Trophoblast cell (in vitro differentiated cells and primary cell): ENCODE measurements around the gene EHD3.

Experiments
- DNase-seq, 2 donors: peaks; one replicate each; pipeline ENCODE4 v3.0.0-alpha.2; 2016
- H2AFZ ChIP-seq: 2 replicates; pipeline ENCODE4 v1.6.1; 2013; ENCODE audit warnings: low read length, moderate library complexity, mild to moderate bottlenecking; ENCODE audit not compliant: insufficient read depth, poor library complexity
- H2AK5ac ChIP-seq: 2 replicates; pipeline ENCODE4 v1.6.1; 2013; ENCODE audit warnings: mild to moderate bottlenecking, low read length
- H2BK120ac ChIP-seq: 2 replicates; pipeline ENCODE4 v1.6.1; 2013; ENCODE audit warnings: low read length, mild to moderate bottlenecking, moderate library complexity; ENCODE audit not compliant: insufficient read depth, poor library complexity
- H2BK12ac ChIP-seq: 2 replicates; pipeline ENCODE4 v1.6.1; 2013; ENCODE audit warnings: mild to moderate bottlenecking, low read length, moderate library complexity
- H2BK5ac ChIP-seq: 2 replicates; pipeline ENCODE4 v1.6.1; 2013; ENCODE audit warnings: low read length, low read depth, moderate library complexity, mild to moderate bottlenecking; ENCODE audit not compliant: poor library complexity
- H3K14ac ChIP-seq: 2 replicates; pipeline ENCODE4 v1.6.1; 2013; ENCODE audit warnings: mild to moderate bottlenecking, low read length
- H3K18ac ChIP-seq: 2 replicates; pipeline ENCODE4 v1.6.1; 2013; ENCODE audit warnings: mild to moderate bottlenecking, low read length
- H3K23ac ChIP-seq: 2 replicates; pipeline ENCODE4 v1.6.1; 2013; ENCODE audit warnings: low read length
- H3K27ac ChIP-seq: 2 replicates; pipeline ENCODE4 v1.5.1; 2013; ENCODE audit warnings: low read depth, mild to moderate bottlenecking, inconsistent platforms, low read length, moderate library complexity
- H3K27me3 ChIP-seq: 2 replicates; pipeline ENCODE4 v1.6.1; 2013; ENCODE audit warnings: inconsistent platforms, mild to moderate bottlenecking, low read length, moderate library complexity; ENCODE audit not compliant: insufficient read depth
- H3K36me3 ChIP-seq, 2 experiments: 1 replicate in 1 of 2; 2 replicates in 1 of 2; pipeline ENCODE4 v1.6.1; 2013; ENCODE audit warnings: low read length in 2 of 2, mild to moderate bottlenecking in 2 of 2, moderate library complexity in 1 of 2; ENCODE audit not compliant: insufficient read depth in 2 of 2, control insufficient read depth in 1 of 2
- H3K4ac ChIP-seq: 2 replicates; pipeline ENCODE4 v1.6.1; 2013; ENCODE audit warnings: low read depth, mild to moderate bottlenecking, low read length, moderate library complexity
- H3K4me1 ChIP-seq, 2 experiments: 1 replicate in 1 of 2; 2 replicates in 1 of 2; pipeline ENCODE4 v1.6.1; 2013; ENCODE audit warnings: low read length in 2 of 2, mild to moderate bottlenecking in 2 of 2, moderate library complexity in 1 of 2; ENCODE audit not compliant: insufficient read depth in 2 of 2, control insufficient read depth in 1 of 2
- H3K4me2 ChIP-seq: 2 replicates; pipeline ENCODE4 v1.6.1; 2013; ENCODE audit warnings: inconsistent platforms, mild to moderate bottlenecking, low read length, moderate library complexity
- H3K4me3 ChIP-seq: 2 replicates; pipeline ENCODE4 v1.5.1; 2013; ENCODE audit warnings: mild to moderate bottlenecking, low read depth, low read length, inconsistent platforms
- H3K79me1 ChIP-seq: one replicate; pipeline ENCODE4 v1.6.1; 2013; ENCODE audit warnings: low read length
- H3K79me2 ChIP-seq: 2 replicates; pipeline ENCODE4 v1.6.1; 2013; ENCODE audit warnings: low read length, mild to moderate bottlenecking; ENCODE audit not compliant: control insufficient read depth, insufficient read depth, poor library complexity
- H3K9ac ChIP-seq: 2 replicates; pipeline ENCODE4 v1.6.1; 2013; ENCODE audit warnings: mild to moderate bottlenecking, low read length
- H3K9me3 ChIP-seq: 2 replicates; pipeline ENCODE4 v1.6.1; 2013; ENCODE audit warnings: low read depth, mild to moderate bottlenecking, control low read depth, inconsistent platforms, low read length; ENCODE audit not compliant: insufficient read depth
- H4K12ac ChIP-seq: 2 replicates; pipeline ENCODE4 v1.6.1; 2013; ENCODE audit warnings: low read depth, mild to moderate bottlenecking, low read length, moderate library complexity
- H4K8ac ChIP-seq: 2 replicates; pipeline ENCODE4 v1.6.1; 2013; ENCODE audit warnings: low read depth, mild to moderate bottlenecking, low read length, moderate library complexity
- H4K91ac ChIP-seq: one replicate; pipeline ENCODE4 v1.6.1; 2013; ENCODE audit warnings: low read depth, mild to moderate bottlenecking, low read length, moderate library complexity
- WGBS: extraction: QIAGEN DNeasy Blood & Tissue Kit; methylation state at CpG from one replicate; pipeline ENCODE4 v1.1.7; 2013; ENCODE audit warnings: missing lambda C conversion rate; ENCODE audit not compliant: insufficient read length, insufficient coverage; ENCODE audit errors: extremely low coverage; 5-methylcytosine and 5-hydroxymethylcytosine counted together

The EHD3 gene

DNA sequence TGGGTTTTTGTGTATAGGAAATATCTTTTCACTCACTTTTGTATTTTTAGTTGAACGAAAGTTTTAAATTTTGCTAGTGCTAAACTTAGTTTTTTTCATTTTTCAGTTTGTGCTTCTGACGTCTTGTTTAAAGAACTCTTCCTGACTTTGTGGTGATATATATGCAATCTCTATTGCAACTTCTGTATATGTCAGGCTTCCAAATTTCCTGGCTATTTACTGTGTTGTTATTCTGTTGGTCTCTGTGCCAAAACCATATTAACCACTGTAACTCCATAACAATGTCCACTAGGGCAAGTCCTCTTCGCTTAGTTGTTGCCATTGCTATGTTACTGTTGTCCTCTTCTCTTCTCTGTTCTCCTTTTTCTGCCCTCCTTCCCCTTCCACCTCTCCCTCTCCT lies 3.2 kb upstream of the EHD3 start:
- peaks cover 2% of the 10 kb centered on the region for H3K79me2 ChIP-seq
- H3K79me1 ChIP-seq = peaks cover 14% of the 10 kb centered on the region
- no peak for DNase-seq
- H2BK120ac ChIP-seq = no peak overlapping the region
- H3K9ac ChIP-seq = no peak overlapping the region
- no peak overlapping the region for H2AFZ ChIP-seq
- H3K4me1 ChIP-seq = peaks cover 9 to 12% of the 10 kb centered on the region in 2 experiments
- no peaks in the 10 kb centered on the region for H3K36me3 ChIP-seq
- no peak overlapping the region for H3K18ac ChIP-seq
- no peak overlapping the region for H3K27ac ChIP-seq
- no peak overlapping the region for H2BK5ac ChIP-seq
- no peak overlapping the region for H3K23ac ChIP-seq
- H3K4ac ChIP-seq = no peak overlapping the region
- no peak overlapping the region for H4K91ac ChIP-seq
- no peaks in the 10 kb centered on the region for H3K27me3 ChIP-seq
- H2BK12ac ChIP-seq = no peak overlapping the region
- no peak overlapping the region for H3K4me2 ChIP-seq
- no CpG with 5 or more reads among the region's 3 CpGs for WGBS
- H4K12ac ChIP-seq = no peak overlapping the region
- no peaks in the 10 kb centered on the region for H3K9me3 ChIP-seq
- no peak overlapping the region for H3K14ac ChIP-seq
- H2AK5ac ChIP-seq = no peak overlapping the region
- H3K4me3 ChIP-seq = no peak overlapping the region
- no peak overlapping the region for H4K8ac ChIP-seq

DNA sequence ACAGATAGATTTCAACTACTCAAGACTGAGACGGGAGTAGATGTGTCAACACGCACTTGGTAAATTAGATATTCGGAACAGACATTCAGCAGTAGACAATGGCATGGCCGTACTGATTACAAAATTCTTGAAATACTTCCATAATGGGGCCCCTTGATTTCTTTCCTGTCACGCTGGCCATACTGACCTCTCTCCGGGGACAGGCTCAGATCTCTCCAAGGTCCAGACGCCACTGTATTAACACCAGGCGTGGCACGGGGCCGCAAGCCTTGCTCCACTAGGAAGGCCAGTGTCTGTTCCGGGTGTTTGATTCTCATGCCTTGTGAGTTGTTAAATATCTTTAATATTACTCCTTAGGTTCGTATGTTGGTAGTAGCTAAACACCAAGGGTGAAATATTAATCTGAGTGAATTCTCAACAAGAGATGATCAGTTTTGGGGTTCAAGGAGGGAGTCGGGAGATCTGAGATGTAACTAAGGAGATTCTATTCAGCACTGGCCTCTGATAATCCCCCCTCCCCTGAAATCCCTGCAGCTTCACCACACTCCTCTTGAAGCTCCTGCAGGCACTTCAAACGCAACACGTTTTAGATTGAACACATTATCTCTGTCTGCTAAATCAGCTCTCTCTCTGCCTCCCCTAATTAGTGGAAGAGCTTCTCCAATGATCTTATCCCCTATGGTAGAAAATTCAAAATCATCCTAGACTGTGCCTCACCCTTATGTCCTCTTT lies 2.2 kb upstream of the EHD3 start:
- no peak overlapping the region for H3K9ac ChIP-seq
- H3K14ac ChIP-seq = no peak overlapping the region
- H2BK12ac ChIP-seq = no peak overlapping the region
- H3K79me1 ChIP-seq = peaks cover 14% of the 10 kb centered on the region
- H3K9me3 ChIP-seq = no peaks in the 10 kb centered on the region
- no peak overlapping the region for H3K23ac ChIP-seq
- H3K36me3 ChIP-seq = no peaks in the 10 kb centered on the region
- no peak overlapping the region for H2AK5ac ChIP-seq
- H3K4me1 ChIP-seq = peaks cover 10 to 16% of the 10 kb centered on the region in 2 experiments
- H2BK120ac ChIP-seq = peak overlapping the region; percentile 25
- H3K18ac ChIP-seq = no peak overlapping the region
- H3K27me3 ChIP-seq = no peaks in the 10 kb centered on the region
- H3K27ac ChIP-seq = no peak overlapping the region
- H2AFZ ChIP-seq = no peak overlapping the region
- H4K8ac ChIP-seq = no peak overlapping the region
- H2BK5ac ChIP-seq = no peak overlapping the region
- WGBS = no CpG with 5 or more reads among the region's 15 CpGs
- peak in 1 of 2 donors; percentile 34 for DNase-seq
- H4K12ac ChIP-seq = no peak overlapping the region
- H3K4me2 ChIP-seq = no peak overlapping the region
- H3K4ac ChIP-seq = no peak overlapping the region
- peaks cover 1% of the 10 kb centered on the region for H3K79me2 ChIP-seq
- no peak overlapping the region for H3K4me3 ChIP-seq
- H4K91ac ChIP-seq = no peak overlapping the region

DNA sequence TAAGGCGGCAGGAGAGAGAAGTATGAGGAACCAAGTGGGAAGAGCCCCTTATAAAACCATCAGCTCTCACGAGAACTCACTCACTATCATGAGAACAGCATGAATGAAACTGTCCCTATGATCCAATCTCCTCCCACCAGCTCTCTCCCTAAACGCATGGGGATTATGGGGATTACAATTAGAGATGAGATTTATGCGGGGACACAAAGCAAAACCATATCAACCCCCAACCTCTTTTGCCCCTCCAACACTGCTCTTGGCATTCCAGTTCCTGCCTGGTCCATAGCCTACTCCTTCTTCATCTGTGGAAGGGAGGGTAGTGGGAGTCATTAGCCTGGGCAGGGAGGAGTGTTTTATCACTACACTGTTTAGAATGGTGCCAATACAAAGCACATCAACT lies 1.4 kb upstream of the EHD3 start:
- no peak overlapping the region for H3K14ac ChIP-seq

DNA sequence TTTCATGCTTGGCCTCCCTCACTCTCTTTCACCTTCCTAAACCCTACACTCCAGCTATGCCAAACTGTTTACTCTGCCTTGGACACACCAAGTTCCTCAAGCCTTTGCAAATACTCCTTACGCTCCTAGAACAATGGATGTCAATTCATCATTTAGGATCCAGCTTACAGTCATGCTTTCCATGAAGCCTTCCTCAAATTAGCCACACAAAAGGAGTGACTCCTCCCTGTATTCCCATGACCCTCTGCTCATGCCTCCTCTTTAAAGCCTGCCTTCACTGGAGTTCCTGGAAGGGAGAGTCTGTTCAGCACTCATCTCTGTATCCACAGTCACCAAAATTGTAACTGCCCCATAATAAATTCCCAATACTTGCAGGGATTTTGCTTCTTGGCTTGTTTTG lies 721 bp upstream of the EHD3 start:
- Histone ChIP-seq H3K27ac (no peak overlapping the region), H3K79me2 (no peaks in the 10 kb centered on the region), H4K8ac (no peak overlapping the region), H3K4me3 (no peak overlapping the region), H3K27me3 (no peaks in the 10 kb centered on the region), H3K4ac (no peak overlapping the region), H2BK5ac (no peak overlapping the region), H3K79me1 (peaks cover 8% of the 10 kb centered on the region), H3K14ac (no peak overlapping the region), H2BK12ac (no peak overlapping the region), H4K91ac (no peak overlapping the region), H3K9me3 (no peaks in the 10 kb centered on the region), H2BK120ac (no peak overlapping the region), H3K18ac (no peak overlapping the region), H2AFZ (no peak overlapping the region), H3K23ac (no peak overlapping the region), H3K4me2 (no peak overlapping the region), H3K36me3 (no peaks in the 10 kb centered on the region), H3K4me1 (peaks cover 10 to 13% of the 10 kb centered on the region in 2 experiments), H4K12ac (no peak overlapping the region), H3K9ac (no peak overlapping the region), H2AK5ac (no peak overlapping the region)
- DNase-seq = no peak
- no CpG with 5 or more reads among the region's 1 CpG for WGBS

More for the DNA sequence above, 1.4 kb upstream of the EHD3 start:
- Histone ChIP-seq H3K4me3 (no peak overlapping the region), H3K4me1 (peaks cover 10 to 13% of the 10 kb centered on the region in 2 experiments), H4K8ac (no peak overlapping the region), H2BK120ac (no peak overlapping the region), H3K27ac (no peak overlapping the region), H4K91ac (no peak overlapping the region), H2AFZ (no peak overlapping the region), H4K12ac (no peak overlapping the region), H3K4ac (no peak overlapping the region), H3K79me1 (peaks cover 14% of the 10 kb centered on the region), H3K18ac (no peak overlapping the region), H3K9me3 (no peaks in the 10 kb centered on the region), H3K4me2 (no peak overlapping the region), H3K9ac (no peak overlapping the region), H2BK12ac (no peak overlapping the region), H2BK5ac (no peak overlapping the region), H3K36me3 (no peaks in the 10 kb centered on the region), H2AK5ac (no peak overlapping the region), H3K23ac (no peak overlapping the region), H3K27me3 (no peaks in the 10 kb centered on the region), H3K79me2 (no peaks in the 10 kb centered on the region)
- DNase-seq = no peak
- no CpG with 5 or more reads among the region's 4 CpGs for WGBS
